ENCODE results near the gene GAGE10. TPM values are rescaled to one million over a fixed set of nuclear protein-coding genes. Genes with fewer than 3 reads are reported as not detected.

GAGE10 gene
- total and polyA plus RNA-seq, 2 donors (not counting 1 experiment from before 2014, with no cell fraction given): not detected

GRCh38 chrX:49276207-49276606 is 27.2 kb upstream of the GAGE10 start:
- peaks cover 40% of the 10 kb centered on the region for H3K4me1 Mint-ChIP-seq
- no peaks in the 10 kb centered on the region for H4K20me1 ChIP-seq (ENCODE audit: control insufficient read depth, insufficient read depth, low read length, poor library complexity, severe bottlenecking)

More at GRCh38 chrX:49276207-49276606, 27.2 kb upstream of the GAGE10 start:
- Mint-ChIP-seq H3K4me3 (no peak overlapping the region), H3K9me3 (ENCODE audit: insufficient read depth) (no peaks in the 10 kb centered on the region), H3K27me3 (no peaks in the 10 kb centered on the region), H3K27ac (no peak overlapping the region)
- no CpG with 5 or more reads among the region's 1 CpG for WGBS (ENCODE audit: insufficient coverage)
- Histone ChIP-seq H3K4me2 (replicated peaks; ENCODE audit: low read depth, low read length, poor library complexity, severe bottlenecking) (no peak overlapping the region), H3K27me3 (replicated peaks in 1 of 4; ENCODE audit: control extremely low read depth in 1 of 4, control insufficient read depth in 3 of 4, insufficient read depth in 4 of 4, low read length in 3 of 4) (no peaks in the 10 kb centered on the region), H3K79me2 (ENCODE audit: control insufficient read depth, insufficient read depth, low read length) (peaks cover 20% of the 10 kb centered on the region), H3K36me3 (replicated peaks in 1 of 2; ENCODE audit: control extremely low read depth in 1 of 2, control insufficient read depth in 1 of 2, extremely low read depth in 1 of 2, insufficient read depth in 2 of 2, low read length in 1 of 2) (no peaks in the 10 kb centered on the region), H3K27ac (ENCODE audit: low read length in 2 of 2) (no peak overlapping the region), H3K9me3 (ENCODE audit: control extremely low read depth in 1 of 3, control insufficient read depth in 2 of 3, insufficient read depth in 1 of 3, low read length in 2 of 3) (no peaks in the 10 kb centered on the region), H3K4me1 (ENCODE audit: control insufficient read depth in 2 of 2, insufficient read depth in 2 of 2, low read length in 2 of 2) (peaks cover 15 to 22% of the 10 kb centered on the region in 2 donors), H3K9ac (ENCODE audit: low read length) (no peak overlapping the region), H3K4me3 (ENCODE audit: control extremely low read depth in 1 of 5, extremely low read depth in 1 of 5, insufficient read depth in 1 of 5, low read depth in 2 of 5, low read length in 4 of 5) (no peak overlapping the region), H2AFZ (ENCODE audit: insufficient read depth, low read depth, low read length, poor library complexity, severe bottlenecking) (no peak overlapping the region)
- ATAC-seq (ENCODE audit: low read depth): no peak
- no peak for TF ChIP-seq EZH2 (IDR thresholded peaks at IDR 0.05; ENCODE audit: borderline replicate concordance, insufficient read depth, low read depth, low read length, poor library complexity, severe bottlenecking)
- TF ChIP-seq CTCF (IDR thresholded peaks at IDR 0.05): no peak
- no peak for DNase-seq
- ChIA-PET CTCF (no interaction called here), POLR2A (no interaction called here)
- intact Hi-C loops (cut with micrococcal nuclease): no loop called here

All from B cell (primary cell).